CD4-positive, alpha-beta T cell treated with Interleukin-15 for 1 hour (primary cell): ENCODE measurements around the gene CPNE2.
"Not testable (repeated sequence)": the region's sequence is repeated elsewhere in the genome, so short reads cannot be mapped to it uniquely, and the experiment has no call there.

Source experiments
- DNase-seq: peaks from one replicate; pipeline ENCODE4 v3.0.0-alpha.2; 2020

CPNE2 gene

GRCh38 chr16:57100445-57100844, 8.1 kb downstream of the CPNE2 start:
- no peak for DNase-seq

- DNase-seq = no peak
Measured at GRCh38 chr16:57102888-57103851, 10.8 kb downstream of the CPNE2 start.

GRCh38 chr16:57104706-57105105, 12.3 kb downstream of the CPNE2 start:
- DNase-seq = no peak

- no peak for DNase-seq
Measured at GRCh38 chr16:57105184-57105583, 12.8 kb downstream of the CPNE2 start.

- DNase-seq = no peak
Measured at GRCh38 chr16:57106767-57107166, 14.4 kb downstream of the CPNE2 start.

- DNase-seq = no peak
Measured at GRCh38 chr16:57107321-57107922, 15.0 kb downstream of the CPNE2 start.

- no peak for DNase-seq
Measured at GRCh38 chr16:57108432-57108831, 16.0 kb downstream of the CPNE2 start.

GRCh38 chr16:57109259-57110105, 17.1 kb downstream of the CPNE2 start:
- DNase-seq = not testable (repeated sequence)

- DNase-seq = no peak
Measured at GRCh38 chr16:57110937-57111336, 18.6 kb downstream of the CPNE2 start.

- no peak for DNase-seq
Measured at GRCh38 chr16:57111420-57111819, 19.0 kb downstream of the CPNE2 start.

- DNase-seq = no peak
Measured at GRCh38 chr16:57112403-57113041, 20.1 kb downstream of the CPNE2 start.

GRCh38 chr16:57113042-57113453, 20.7 kb downstream of the CPNE2 start:
- DNase-seq = no peak

- no peak for DNase-seq
Measured at GRCh38 chr16:57113664-57114063, 21.3 kb downstream of the CPNE2 start.

- no peak for DNase-seq
Measured at GRCh38 chr16:57115168-57115513, 22.8 kb downstream of the CPNE2 start.

GRCh38 chr16:57115514-57116182, 23.3 kb downstream of the CPNE2 start:
- no peak for DNase-seq

GRCh38 chr16:57118461-57119084, 26.2 kb downstream of the CPNE2 start:
- no peak for DNase-seq

- no peak for DNase-seq
Measured at GRCh38 chr16:57123216-57123973, 31.0 kb downstream of the CPNE2 start.

GRCh38 chr16:57123974-57124674, 31.7 kb downstream of the CPNE2 start:
- DNase-seq = no peak

GRCh38 chr16:57125376-57125775, 33.0 kb downstream of the CPNE2 start:
- no peak for DNase-seq

GRCh38 chr16:57125969-57126368, 33.6 kb downstream of the CPNE2 start:
- no peak for DNase-seq
